ENCODE measurements around the gene RGS10.
"Not testable (repeated sequence)": the region's sequence is repeated elsewhere in the genome, so short reads cannot be mapped to it uniquely, and the experiment has no call there.

The RGS10 gene

GRCh38 chr10:119542357-119542987 lies at the start of gene RGS10:
Gene RGS10, minus strand, starts transcription at chr10:119542719. Its CDS starts 81 bp downstream, at chr10:119542638.
- peak; percentile 82 for DNase-seq (ENCODE audit: low read depth)

DNA sequence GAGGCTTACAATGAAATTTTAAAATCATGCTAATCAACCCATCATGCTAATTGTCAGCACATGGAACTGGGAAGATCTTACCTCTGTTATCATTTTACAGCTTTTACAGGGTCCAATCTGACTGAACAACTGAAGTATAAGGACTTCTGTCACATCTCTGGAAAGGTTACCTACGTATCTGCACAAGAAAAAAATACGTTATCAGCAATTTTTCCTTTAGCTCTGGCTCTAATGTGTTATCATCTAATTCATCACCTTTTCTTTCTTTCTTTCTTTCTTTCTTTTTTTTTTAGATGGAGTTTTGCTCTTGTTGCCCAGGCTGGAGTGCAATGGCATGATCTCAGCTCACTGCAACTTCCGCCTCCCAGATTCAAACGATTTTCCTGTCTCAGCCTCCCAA lies 45.6 kb upstream of the RGS10 start:
- DNase-seq (ENCODE audit: low read depth) = no peak

DNA sequence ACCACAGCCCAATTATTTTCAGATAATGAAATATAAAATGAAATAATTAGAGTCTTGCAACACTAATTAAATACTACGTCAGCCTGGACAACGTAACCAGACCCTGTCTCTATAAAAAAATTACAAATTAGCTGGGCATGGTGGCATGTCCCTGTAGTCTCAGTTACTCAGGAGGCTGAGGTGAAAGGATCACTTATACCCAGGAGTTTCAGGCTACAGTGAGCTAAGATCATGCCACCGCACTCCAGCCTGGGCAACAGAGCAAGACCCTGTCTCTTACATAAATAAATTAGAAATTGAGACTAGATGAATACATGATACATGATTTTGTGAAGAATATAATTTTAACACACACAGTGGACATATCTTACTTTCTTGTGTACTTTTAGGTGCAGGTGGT lies 35.8 kb upstream of the RGS10 start:
- no peak for DNase-seq (ENCODE audit: low read depth)

DNA sequence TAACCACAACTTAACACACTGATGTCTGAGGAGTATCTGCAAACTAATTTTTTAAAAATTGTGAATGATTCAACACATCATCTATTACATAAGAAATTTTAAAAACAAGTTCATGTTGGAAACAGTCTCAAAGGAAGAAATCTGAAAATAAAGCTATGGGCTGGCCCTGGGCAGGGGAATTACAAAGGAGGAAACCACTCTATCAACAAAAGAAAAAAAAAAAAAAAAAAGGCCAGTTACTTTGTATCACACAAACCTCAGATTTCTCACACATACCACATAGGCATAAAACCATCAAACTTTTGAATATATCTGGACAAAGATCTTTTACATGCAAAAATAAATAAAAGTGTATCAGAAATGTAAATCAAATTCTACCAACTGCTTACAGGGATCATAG lies 33.5 kb upstream of the RGS10 start:
- DNase-seq (ENCODE audit: low read depth) = no peak

GRCh38 chr10:119575506-119575905 lies 33.0 kb upstream of the RGS10 start:
- DNase-seq (ENCODE audit: low read depth) = no peak

- no peak for DNase-seq (ENCODE audit: low read depth)
Measured at GRCh38 chr10:119567978-119568377, 25.5 kb upstream of the RGS10 start.

GRCh38 chr10:119562097-119562496 lies 19.6 kb upstream of the RGS10 start:
- no peak for DNase-seq (ENCODE audit: low read depth)

- not testable (repeated sequence) for DNase-seq (ENCODE audit: low read depth)
Measured at GRCh38 chr10:119559511-119559910, 17.0 kb upstream of the RGS10 start.

DNA sequence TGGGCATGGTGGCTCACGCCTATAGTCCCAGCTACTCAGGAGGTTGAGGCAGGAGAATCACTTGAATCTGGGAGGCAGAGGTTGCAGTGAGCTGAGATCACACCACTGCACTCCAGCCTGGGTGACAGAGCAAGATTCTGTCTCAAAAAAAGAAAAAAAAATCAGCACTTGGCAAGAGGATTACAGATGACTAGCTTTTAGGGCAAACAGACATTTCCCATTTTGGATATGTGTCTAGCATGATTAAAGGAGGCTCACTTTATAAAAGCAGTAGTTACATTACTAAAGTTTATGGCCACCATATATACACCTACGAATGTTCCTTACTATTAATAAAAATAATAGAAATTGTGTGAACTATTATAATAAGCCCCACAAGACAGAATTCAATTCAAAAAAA lies 13.6 kb upstream of the RGS10 start:
- DNase-seq (ENCODE audit: low read depth) = not testable (repeated sequence)

DNA sequence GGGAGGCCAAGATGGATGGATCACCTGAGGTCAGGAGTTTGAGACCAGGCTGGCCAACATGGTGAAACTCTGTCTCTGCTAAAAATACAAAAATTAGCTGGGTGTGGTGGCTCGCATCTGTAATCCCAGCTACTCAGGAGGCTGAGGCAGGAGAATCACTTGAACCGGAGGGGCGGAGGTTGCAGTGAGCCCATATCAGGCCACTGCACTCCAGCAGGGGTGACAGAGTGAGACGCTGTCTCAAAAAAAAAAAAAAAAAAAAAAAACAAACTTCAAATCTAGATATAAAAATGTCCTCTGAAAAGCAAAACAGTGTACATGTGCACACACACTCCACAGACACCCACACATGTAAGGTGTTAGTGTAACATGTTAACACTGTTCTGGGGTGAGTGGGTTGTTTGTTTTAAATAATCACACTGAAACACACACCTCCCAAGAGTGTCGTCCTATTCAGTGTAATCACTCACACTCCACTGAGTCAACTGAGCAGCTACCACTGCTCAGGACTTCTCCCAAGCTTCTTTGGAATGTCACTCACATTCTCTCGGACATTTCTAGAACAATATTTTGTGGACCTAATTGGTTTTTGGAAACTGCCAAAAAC lies 12.8 kb upstream of the RGS10 start:
- DNase-seq (ENCODE audit: low read depth) = no peak

- DNase-seq (ENCODE audit: low read depth) = no peak
Measured at GRCh38 chr10:119550827-119551226, 8.3 kb upstream of the RGS10 start.

DNA sequence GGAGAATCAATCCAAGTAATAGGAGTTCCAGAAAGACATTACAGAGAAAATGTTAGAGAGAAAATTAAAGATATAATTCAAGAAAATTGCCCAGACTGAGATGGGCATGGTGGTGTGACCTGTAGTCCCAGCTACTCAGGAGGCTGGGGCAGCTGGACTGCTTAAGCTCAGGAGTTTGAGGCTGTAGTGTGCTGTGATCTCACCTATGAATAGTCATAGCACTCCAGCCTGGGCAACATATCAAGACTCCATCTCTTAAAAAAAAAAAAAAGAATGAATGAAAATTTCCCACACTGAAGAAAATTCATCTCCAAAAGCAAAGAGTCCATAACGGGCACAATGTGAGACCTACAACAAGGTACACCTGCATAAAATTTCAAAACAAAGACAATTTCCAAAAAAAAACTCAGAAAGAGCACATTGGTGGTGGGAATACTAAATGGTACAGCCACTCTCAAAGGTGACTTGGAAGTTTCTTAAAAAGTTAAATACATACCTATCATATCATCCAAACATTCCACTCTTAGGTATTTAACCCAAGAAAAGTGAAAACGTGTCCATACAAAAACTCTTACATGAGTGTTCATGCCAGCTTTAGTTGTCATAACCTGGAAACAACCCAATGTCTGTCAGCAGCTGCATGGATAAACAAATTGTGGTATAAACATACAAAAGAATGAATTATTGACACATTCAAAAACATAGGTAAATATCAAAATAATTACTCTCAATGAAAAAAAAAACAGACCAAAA lies 6.9 kb upstream of the RGS10 start:
- no peak for DNase-seq (ENCODE audit: low read depth)

DNA sequence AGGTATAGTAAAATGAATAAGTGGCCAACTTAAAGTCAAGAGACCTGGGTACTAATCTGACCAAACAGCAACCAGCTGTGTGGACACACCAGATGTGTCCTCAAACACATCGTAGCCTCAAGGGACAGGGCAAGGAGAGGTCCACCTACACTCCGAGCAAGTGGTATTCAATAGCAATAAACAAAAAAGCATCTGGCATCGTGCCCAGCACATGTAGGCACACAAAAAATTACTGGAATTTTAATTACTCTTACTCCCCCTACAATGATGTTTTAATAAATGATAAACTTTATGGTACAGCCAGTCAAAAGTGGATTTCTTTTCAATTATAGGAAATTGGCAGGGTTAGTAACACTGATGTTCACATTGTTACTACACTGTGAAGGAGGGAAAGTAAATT lies 3.5 kb upstream of the RGS10 start:
- DNase-seq (ENCODE audit: low read depth) = no peak

- no peak for DNase-seq (ENCODE audit: low read depth)
Measured at GRCh38 chr10:119545310-119545709, 2.8 kb upstream of the RGS10 start.

DNA sequence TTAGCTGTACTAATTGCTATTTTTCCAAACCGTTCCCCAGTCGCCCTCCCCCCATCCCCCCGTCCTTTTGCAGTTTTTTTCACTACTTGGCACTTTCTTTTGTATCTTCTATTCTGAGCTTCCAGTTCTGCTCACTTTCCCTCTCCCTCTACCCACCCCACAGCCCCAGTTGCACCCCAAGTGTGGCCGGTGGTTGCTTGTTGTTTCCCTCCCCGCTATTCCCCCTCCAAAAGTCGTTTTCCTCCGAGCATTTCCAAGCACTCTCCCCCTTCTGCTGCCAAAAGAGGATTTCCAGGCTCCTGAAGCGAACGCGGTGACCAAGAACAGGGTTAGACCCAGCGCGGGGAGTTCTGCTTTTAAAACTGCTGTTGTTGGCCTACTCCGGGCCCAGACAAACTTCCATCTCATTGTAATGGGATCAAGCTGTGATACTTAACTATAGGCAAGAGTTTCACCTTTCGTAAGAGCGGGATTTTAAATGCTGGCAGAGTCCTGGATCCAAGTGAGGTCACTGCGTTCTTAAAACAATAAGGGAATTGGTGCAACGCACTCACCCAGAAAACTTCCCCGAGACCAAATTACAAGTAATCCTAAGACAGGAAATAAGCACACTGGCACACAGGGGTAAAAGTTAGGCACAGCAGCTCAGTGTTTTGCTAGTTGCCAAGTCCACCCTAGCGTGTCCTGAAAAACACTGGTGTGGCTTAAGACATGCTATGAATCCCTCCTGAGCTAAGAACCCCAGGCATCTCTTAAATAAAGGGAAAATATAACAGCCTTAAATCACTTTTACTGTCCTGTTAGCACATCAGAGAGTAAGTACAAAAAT lies 1.5 kb upstream of the RGS10 start:
- DNase-seq (ENCODE audit: low read depth) = no peak

DNA sequence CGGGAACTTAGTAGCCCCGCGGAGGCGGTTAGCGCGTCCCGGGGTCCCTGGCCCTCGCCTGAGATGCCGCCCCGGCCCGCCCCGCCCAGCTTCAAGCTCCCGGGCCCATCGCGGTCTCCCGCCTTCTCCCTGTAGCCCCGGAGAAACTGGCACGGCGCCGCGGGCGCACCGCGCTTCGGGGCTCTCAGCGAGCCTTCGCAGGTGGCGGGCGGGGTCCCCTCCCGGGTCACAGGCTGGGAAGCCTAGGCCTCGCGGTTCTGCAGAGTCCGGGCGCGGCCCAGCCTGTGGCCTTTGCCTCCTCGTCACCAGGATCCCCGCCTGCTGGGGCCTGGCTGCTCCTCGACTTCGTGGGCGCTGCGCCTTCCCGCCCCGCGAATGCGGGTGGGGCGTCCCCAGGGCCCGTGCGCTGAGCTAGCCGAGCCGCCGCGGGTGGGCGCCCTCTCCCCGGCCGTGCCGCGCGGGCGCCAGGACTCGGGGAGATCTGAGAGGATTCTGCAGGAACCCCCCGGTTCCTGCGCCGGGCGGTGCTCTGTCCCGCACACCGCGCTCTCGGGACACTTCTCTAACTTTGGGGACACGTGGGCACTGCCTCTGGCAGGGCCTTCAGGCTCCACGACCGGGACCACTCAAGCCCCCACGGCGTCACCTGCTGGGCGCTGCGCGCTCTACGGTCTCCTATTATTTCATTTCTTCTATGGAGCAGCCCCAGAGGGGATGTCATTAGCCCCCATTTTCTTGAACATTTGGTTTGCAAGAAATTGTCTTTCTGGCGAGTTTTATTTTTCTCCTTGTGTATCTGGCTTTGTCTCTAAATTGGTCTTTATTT lies 682 bp upstream of the RGS10 start:
- DNase-seq (ENCODE audit: low read depth) = peak; percentile 55

GRCh38 chr10:119541459-119542356 lies 811 bp downstream of the RGS10 start:
- peak; percentile 66 for DNase-seq (ENCODE audit: low read depth)

DNA sequence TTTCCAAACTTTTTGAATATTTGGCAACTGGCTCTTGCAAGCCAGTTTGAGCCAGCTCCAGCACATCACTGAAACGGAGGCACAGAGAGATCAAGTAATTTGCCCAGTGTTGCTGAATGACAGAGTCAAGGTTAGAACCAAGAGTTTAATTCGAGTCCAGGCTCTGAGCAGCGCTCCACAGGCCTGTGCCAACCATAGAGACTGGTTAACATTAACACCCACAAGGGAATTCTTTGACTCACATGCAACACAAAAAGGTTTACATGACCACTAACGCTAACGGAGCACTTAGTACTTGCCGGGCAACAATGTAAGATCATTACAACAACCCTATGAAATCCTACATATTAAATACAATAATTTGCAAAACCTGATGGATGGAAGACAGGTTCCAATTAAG lies 1.5 kb downstream of the RGS10 start:
- no peak for DNase-seq (ENCODE audit: low read depth)

GRCh38 chr10:119540038-119540437 lies 2.5 kb downstream of the RGS10 start:
- DNase-seq (ENCODE audit: low read depth) = no peak

GRCh38 chr10:119539359-119539825 lies 3.1 kb downstream of the RGS10 start:
- DNase-seq (ENCODE audit: low read depth) = no peak

Data from stimulated activated CD8-positive, alpha-beta memory T cell treated with anti-CD3 and anti-CD28 coated beads, Interleukin-12 subunit alpha, Interleukin-12 subunit beta, amount 100 ng/mL, for 4 hours (primary cell).